ENCODE measurements around the gene CD24.
"Not testable (repeated sequence)": the region's sequence is repeated elsewhere in the genome, so short reads cannot be mapped to it uniquely, and the experiment has no call there.

Gene CD24

DNA sequence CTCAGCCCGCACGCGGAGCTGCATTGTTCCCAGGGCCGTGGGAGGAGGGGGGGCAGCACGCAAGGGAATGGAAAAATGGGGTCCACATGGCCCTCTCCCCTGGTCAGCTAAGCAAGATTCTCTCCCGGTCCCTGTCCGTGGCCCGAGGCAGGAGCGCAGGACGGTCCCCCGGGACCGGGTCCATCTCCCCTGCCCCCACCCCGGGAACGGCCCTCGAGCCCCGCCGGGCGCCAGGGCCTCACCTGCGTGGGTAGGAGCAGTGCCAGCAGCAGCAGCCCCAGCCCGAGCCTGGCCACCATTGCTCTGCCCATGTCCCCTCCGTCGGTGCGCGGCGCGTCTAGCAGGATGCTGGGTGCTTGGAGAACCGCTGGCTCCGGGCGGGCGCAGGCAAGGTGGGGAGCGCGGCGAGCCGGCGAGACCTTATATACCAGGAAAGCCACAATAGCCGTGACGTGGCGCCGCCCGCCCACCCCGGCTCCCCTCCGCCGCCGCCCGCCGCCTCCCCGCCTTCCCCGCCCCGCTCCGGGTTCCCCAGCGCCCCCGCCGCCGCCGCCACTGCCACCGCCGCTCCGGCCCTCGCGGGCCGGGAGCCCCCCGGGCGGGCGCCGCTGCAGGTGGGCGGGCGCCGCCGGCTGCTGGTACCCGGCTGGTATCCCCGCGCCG lies at the start of gene CD24:
TSS of gene CD24 (minus strand) at position 394 of the 663 bp plus-strand sequence. CDS start at position 311, 83 bp downstream.
- peak within 1 kb of the TSS; percentile 89 for H3K4me3 ChIP-seq (ENCODE audit: low read depth, low read length, poor library complexity, severe bottlenecking)

DNA sequence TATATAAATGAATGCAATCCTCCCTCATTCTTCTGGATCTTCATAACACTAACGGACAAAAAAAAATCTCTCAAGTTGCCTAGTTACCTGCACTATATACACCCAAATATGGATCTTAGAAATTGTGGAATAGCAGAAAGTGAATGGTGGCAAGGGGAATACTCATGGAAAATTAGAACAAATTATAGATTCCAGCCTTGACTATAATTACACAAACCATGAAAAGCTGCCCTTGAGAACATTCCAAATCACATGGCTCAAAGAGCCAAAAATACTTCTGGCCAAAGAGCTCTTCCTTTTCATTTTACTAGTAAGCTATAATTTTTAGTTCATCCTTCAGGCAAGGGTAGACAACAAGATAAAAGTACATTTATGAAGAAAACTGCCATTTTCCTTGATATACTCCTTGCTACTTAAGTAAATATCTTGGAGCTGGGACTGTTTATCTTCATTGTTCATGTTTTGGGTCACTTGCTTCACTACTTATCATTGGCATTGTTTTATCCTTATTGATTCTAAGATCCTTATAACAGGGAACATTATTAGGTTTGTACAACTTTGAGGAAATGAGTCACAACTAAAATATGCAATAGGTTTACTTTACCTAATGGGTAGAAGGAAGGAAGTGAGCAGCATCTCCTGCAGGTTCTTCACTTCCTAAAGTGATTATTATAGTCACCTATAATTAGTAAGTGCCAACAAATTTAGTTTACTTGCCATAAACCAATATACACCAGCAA lies 47.1 kb upstream of the CD24 start:
- Histone ChIP-seq H2AFZ (ENCODE audit: low read length) (no peak overlapping the region), H3K4me2 (ENCODE audit: low read length) (no peak overlapping the region)
- TF ChIP-seq, protein P1, sequence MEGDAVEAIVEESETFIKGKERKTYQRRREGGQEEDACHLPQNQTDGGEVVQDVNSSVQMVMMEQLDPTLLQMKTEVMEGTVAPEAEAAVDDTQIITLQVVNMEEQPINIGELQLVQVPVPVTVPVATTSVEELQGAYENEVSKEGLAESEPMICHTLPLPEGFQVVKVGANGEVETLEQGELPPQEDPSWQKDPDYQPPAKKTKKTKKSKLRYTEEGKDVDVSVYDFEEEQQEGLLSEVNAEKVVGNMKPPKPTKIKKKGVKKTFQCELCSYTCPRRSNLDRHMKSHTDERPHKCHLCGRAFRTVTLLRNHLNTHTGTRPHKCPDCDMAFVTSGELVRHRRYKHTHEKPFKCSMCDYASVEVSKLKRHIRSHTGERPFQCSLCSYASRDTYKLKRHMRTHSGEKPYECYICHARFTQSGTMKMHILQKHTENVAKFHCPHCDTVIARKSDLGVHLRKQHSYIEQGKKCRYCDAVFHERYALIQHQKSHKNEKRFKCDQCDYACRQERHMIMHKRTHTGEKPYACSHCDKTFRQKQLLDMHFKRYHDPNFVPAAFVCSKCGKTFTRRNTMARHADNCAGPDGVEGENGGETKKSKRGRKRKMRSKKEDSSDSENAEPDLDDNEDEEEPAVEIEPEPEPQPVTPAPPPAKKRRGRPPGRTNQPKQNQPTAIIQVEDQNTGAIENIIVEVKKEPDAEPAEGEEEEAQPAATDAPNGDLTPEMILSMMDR (IDR thresholded peaks at IDR 0.05; ENCODE audit: low read length), result no peak
- TF ChIP-seq EZH2 (IDR thresholded peaks at IDR 0.05; ENCODE audit: borderline replicate concordance, low read length), result no peak

More for the DNA sequence above, at the start of gene CD24:
- peak within 1 kb of the TSS; percentile 89 for H3K27ac ChIP-seq (ENCODE audit: low read depth, low read length, poor library complexity, severe bottlenecking)
- H2AFZ ChIP-seq (ENCODE audit: low read length), result peak within 1 kb of the TSS; percentile 69; the same call in 1 of the 2 replicates
- H3K9me2 ChIP-seq (ENCODE audit: low read depth, low read length), result no peaks in the 10 kb centered on the region
- peaks cover 49% of the 10 kb centered on the region for H3K4me1 ChIP-seq (ENCODE audit: insufficient read depth, low read length, severe bottlenecking)
- no peaks in the 10 kb centered on the region for H4K20me1 ChIP-seq (ENCODE audit: insufficient read depth, low read length)
- H3K27me3 ChIP-seq (ENCODE audit: insufficient read depth, low read length), result no peaks in the 10 kb centered on the region
- peaks cover 34% of the 10 kb centered on the region for H3K79me2 ChIP-seq (ENCODE audit: insufficient read depth, low read length)
- peaks cover 47% of the 10 kb centered on the region for H3K36me3 ChIP-seq (ENCODE audit: insufficient read depth, low read length)
- peaks cover 10% of the 10 kb centered on the region; the same call in 1 of the 2 replicates for H3F3A ChIP-seq (ENCODE audit: insufficient read depth, low read length)
- H3K9ac ChIP-seq (ENCODE audit: low read length), result peak within 1 kb of the TSS; percentile 97
- TF ChIP-seq, protein P1 (IDR thresholded peaks at IDR 0.05; ENCODE audit: low read length), result no peak
- no peak for TF ChIP-seq EZH2 (IDR thresholded peaks at IDR 0.05; ENCODE audit: borderline replicate concordance, low read length)
- no peaks in the 10 kb centered on the region for H3K9me3 ChIP-seq (ENCODE audit: low read length)
- peak within 1 kb of the TSS; percentile 99 for H3K4me2 ChIP-seq (ENCODE audit: low read length)

DNA sequence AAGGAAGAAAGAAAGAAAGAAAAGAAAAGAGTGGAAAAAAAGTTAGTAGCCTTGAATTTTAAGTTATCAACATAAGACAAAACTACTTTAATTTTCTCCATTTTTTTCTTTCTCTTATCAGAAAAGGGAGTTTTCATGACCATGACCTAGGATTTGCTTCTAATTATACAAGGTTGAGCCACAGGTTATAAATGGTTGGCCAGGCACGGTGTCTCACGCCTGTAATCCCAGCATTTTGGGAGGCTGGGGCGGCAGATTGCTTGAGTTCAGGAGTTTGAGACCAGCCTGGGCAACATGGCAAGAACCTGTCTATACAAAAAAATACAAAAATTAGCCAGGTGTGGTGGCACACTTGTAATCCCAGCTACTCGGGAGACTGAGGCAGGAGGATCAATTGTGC lies 45.7 kb upstream of the CD24 start:
- no peaks in the 10 kb centered on the region for H3F3A ChIP-seq (ENCODE audit: insufficient read depth, low read length)
- H3K4me2 ChIP-seq (ENCODE audit: low read length), result no peak overlapping the region
- no peak overlapping the region for H3K4me3 ChIP-seq (ENCODE audit: low read depth, low read length, poor library complexity, severe bottlenecking)
- H3K27me3 ChIP-seq (ENCODE audit: insufficient read depth, low read length), result no peaks in the 10 kb centered on the region
- H3K9me2 ChIP-seq (ENCODE audit: low read depth, low read length), result no peaks in the 10 kb centered on the region
- H4K20me1 ChIP-seq (ENCODE audit: insufficient read depth, low read length), result no peaks in the 10 kb centered on the region
- no peaks in the 10 kb centered on the region for H3K36me3 ChIP-seq (ENCODE audit: insufficient read depth, low read length)
- no peak overlapping the region for H2AFZ ChIP-seq (ENCODE audit: low read length)
- TF ChIP-seq, protein P1 (IDR thresholded peaks at IDR 0.05; ENCODE audit: low read length), result no peak
- TF ChIP-seq EZH2 (IDR thresholded peaks at IDR 0.05; ENCODE audit: borderline replicate concordance, low read length), result no peak
- no peak overlapping the region for H3K27ac ChIP-seq (ENCODE audit: low read depth, low read length, poor library complexity, severe bottlenecking)
- H3K9ac ChIP-seq (ENCODE audit: low read length), result no peak overlapping the region
- no peaks in the 10 kb centered on the region for H3K4me1 ChIP-seq (ENCODE audit: insufficient read depth, low read length, severe bottlenecking)
- H3K79me2 ChIP-seq (ENCODE audit: insufficient read depth, low read length), result no peaks in the 10 kb centered on the region
- no peaks in the 10 kb centered on the region for H3K9me3 ChIP-seq (ENCODE audit: low read length)

More for the DNA sequence above, 47.1 kb upstream of the CD24 start:
- H3K9me2 ChIP-seq (ENCODE audit: low read depth, low read length), result no peaks in the 10 kb centered on the region
- no peak overlapping the region for H3K9ac ChIP-seq (ENCODE audit: low read length)
- no peaks in the 10 kb centered on the region for H4K20me1 ChIP-seq (ENCODE audit: insufficient read depth, low read length)
- H3K9me3 ChIP-seq (ENCODE audit: low read length), result no peaks in the 10 kb centered on the region
- H3F3A ChIP-seq (ENCODE audit: insufficient read depth, low read length), result no peaks in the 10 kb centered on the region
- H3K79me2 ChIP-seq (ENCODE audit: insufficient read depth, low read length), result no peaks in the 10 kb centered on the region
- H3K4me1 ChIP-seq (ENCODE audit: insufficient read depth, low read length, severe bottlenecking), result no peaks in the 10 kb centered on the region
- no peak overlapping the region for H3K4me3 ChIP-seq (ENCODE audit: low read depth, low read length, poor library complexity, severe bottlenecking)
- no peaks in the 10 kb centered on the region for H3K27me3 ChIP-seq (ENCODE audit: insufficient read depth, low read length)
- H3K27ac ChIP-seq (ENCODE audit: low read depth, low read length, poor library complexity, severe bottlenecking), result no peak overlapping the region
- no peaks in the 10 kb centered on the region for H3K36me3 ChIP-seq (ENCODE audit: insufficient read depth, low read length)

GRCh38 chr6:107019628-107020027 lies 45.1 kb upstream of the CD24 start:
- not testable (repeated sequence) for H3K4me2 ChIP-seq (ENCODE audit: low read length); H3F3A ChIP-seq (ENCODE audit: insufficient read depth, low read length); H3K4me3 ChIP-seq (ENCODE audit: low read depth, low read length, poor library complexity, severe bottlenecking)

More at GRCh38 chr6:107019628-107020027, 45.1 kb upstream of the CD24 start:
- not testable (repeated sequence) for H3K27me3 ChIP-seq (ENCODE audit: insufficient read depth, low read length); H2AFZ ChIP-seq (ENCODE audit: low read length); H3K79me2 ChIP-seq (ENCODE audit: insufficient read depth, low read length); H3K27ac ChIP-seq (ENCODE audit: low read depth, low read length, poor library complexity, severe bottlenecking); H4K20me1 ChIP-seq (ENCODE audit: insufficient read depth, low read length); H3K36me3 ChIP-seq (ENCODE audit: insufficient read depth, low read length); H3K9me3 ChIP-seq (ENCODE audit: low read length); H3K9ac ChIP-seq (ENCODE audit: low read length); H3K9me2 ChIP-seq (ENCODE audit: low read depth, low read length); H3K4me1 ChIP-seq (ENCODE audit: insufficient read depth, low read length, severe bottlenecking)
